GM21576 (cell line): ENCODE results near the gene C4orf36.

Source experiments
- ATAC-seq: cut with Tn5 transposase; IDR thresholded peaks from one replicate; pipeline ENCODE4 v1.9.1; 2021; ENCODE audit warnings: mild to moderate bottlenecking, moderate library complexity; ENCODE audit not compliant: unreplicated experiment

Gene C4orf36

DNA sequence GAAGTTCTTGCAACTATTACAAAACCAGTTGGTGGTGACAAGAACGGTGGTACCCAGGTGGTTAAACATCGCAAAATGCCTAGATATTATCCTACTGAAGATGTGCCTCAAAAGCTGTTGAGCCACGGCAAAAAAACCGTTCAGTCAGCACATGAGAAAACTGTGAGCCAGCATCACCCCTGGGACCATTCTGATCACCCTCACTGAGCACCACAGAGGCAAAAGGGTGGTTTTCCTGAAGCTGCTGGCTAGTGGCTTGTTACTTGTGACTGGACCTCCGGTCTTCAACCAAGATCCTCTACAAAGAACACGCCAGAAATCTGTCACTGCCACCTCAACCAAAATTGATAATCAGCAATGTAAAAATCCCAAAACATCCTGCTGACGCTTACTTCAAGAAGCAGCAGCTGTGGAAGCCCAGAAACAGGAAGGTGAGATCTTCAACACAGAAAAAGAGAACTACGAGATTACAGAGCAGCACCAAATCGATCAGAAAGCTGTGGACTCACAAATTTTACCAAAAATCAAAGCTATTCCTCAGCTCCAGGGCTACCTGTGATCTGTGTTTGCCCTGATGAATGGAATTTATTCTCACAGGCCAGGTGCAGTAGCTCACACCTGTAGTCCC lies 21.7 kb downstream of the C4orf36 start:
- ATAC-seq = no peak

DNA sequence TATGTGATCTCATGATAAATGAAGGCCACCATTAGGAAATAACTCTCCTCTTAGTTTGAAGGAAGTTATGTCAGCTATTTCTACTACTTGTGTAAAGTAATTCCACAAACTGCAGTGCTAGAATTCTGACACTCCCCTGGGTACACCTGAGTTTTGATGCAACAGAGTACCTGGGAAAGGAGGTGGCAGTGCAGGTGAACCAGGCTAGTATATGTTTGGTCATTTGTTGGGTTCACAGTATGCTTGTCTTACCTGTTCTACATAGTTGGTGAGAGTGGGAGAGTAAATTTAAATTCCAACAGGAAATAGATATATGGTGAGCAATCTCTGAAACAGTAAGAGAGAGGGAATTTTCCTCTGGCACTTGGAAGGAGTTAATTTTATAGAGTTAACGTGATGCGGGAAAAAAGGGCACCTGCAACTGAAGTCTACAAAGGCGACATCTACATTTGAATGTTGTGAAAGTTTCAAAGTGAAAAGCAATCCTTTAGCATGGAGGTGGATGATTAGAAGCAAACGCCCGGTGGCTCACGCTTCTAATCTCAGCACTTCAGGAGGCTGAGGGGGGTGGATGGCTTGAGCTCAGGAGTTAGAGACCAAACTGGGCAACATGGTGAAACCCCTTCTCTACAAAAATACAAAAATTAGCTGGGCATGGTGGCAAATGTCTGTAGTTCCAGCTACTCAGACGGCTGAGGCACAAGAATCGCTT lies 34.7 kb downstream of the C4orf36 start:
- ATAC-seq = no peak

DNA sequence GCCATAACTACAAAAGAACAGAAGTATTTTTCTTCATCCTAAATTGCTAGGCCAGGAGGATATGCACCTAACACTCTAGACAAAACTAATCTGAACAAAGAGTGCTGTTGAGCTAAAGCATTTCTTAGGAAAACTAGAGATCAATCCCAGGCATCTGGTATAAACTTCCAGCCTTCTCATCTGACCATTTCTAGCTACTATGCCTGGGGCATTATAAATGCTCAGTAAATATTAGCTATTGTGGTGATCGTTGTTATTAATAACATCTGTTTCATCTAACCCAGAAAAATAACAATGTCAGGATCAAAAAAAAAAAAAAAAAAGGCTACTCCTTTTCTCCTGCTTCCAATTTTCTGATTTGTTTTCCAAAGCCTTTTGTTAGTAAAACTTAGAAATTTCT lies 35.3 kb downstream of the C4orf36 start:
- no peak for ATAC-seq

DNA sequence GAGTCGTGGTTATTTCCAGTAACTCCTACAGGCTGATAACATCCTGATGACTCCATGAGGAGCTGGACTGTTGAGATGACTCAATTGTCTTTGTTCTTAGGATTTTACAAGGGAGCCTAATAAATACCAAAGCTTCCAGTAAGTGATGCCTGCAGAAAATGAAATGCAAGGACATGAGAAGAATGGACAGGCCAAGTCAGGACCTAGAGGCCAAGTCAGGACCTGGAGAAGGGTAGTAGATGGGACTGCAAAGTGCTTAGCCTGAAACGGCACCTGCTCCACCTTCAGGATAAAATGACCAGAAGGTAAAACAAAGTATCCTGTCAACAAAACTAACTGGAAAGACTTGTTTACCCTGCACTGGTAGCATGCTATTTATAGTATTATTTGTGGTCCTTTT lies 36.6 kb downstream of the C4orf36 start:
- no peak for ATAC-seq

DNA sequence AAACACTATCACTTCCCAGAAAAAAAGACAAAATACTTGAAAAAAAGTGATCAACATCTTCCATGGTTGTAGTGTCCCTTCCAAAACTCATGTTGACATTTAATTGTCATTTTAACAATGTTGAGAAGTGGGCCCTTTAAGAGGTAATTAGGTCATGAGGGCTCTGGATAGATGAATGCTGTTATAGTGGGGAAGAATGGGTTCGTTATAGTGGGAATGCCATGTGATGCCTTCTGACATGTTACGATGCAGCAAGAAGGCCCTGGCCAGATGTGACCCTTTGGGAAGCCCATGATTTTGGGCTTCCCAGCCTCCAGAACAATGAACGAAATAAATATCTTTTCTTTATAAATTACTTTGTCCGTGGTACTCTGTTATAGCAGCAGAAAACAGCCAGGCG lies 39.0 kb downstream of the C4orf36 start:
- ATAC-seq = no peak

DNA sequence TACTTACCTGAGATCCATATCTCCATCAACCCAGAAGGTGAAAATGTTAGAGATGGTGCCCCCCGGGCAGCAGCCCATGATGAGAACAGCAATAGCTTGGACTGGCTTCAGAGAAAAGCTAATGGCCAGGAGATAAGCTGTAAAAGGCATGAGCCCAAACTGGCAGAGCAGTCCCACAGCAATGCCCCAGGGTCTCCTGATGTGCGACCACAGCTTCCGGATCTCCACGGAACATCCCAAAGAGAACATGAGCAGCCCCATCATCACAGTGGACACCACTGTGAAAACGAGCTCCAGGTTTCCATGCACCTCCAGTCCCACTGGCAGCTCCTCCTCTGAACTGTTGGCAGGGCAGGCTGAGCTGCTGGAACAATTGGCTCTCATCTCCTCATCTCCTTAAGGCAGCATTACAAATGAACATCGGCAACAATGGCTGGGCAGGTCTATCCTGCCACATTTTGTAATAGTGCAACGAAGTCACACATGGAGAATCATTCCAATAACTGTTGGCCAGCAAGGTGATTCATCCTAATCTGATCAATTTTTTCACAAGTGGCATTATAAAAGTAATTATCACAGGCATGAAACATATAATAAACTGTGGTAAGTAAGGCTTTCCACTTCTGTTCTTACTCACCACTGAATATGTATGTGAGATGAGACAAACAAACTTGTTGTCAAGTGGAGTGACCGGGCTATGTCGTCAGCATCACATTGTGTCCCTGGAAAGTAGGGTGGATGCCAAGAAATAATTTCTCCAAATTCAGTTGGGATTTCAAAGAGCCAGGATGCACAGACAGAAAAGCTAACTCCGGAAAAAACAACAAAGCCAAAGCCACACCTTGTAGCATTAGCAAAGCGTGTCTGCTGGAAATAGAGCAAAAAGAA lies 43.2 kb downstream of the C4orf36 start, which contains the start of gene SLC10A6:
TSS of gene SLC10A6 (minus strand) at position 653 of the 888 bp plus-strand sequence. CDS start at position 384, 269 bp downstream.
- ATAC-seq = no peak

DNA sequence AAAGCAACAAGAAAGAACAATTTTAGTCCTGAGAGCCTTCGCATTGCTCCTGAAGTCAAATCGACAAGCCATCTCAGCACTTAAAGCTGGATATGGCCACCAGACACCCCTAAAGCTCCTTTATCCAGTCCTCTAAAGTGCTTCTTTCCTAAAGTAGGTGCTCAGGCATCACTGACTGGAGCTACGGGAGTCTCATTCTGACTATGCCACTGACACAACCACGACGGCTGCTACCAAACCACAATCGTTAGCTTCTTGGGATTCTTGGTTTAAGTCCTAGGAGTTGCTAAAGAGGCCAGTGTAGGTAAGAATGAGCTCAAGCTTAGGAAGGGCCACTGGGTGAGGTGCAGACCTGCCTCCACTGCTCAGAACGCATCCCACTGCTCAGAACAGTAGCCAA lies 44.1 kb downstream of the C4orf36 start:
- no peak for ATAC-seq

DNA sequence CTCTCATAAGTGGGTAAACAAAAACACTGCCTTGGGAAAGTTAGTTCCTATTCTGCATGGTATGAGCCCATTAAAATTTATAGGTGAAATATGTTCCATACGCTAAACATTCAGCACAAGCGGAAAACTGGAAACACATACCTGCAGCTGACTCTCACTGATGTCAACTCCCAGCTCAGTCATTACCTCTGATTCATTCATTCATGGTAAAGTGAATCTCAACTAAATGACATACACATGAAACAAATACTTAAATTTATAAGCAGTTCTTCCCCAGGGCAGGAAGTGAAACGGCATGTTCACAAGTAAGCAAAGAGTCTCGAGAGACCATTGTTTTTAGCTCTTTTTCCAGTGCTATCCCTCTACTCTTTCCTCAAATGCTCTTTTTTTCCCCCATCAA lies 44.7 kb downstream of the C4orf36 start:
- no peak for ATAC-seq

DNA sequence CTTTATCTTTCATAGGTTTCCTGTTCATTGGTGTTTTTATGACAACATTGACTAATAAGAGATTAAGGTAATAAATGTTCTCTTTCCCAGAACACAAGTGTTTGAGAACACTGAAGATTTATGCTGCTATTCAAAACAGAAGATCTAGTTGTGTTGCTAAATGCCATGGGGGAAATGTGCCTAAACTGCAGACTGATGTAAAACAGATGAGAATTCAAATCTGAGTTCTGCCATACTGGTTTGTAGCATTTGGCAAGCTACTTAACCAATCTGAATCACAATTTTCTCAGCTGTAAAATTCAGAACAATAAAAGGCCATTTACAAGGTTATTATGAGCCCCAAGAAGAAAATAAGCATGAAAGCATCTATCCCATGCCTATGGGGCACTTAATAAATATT lies 45.3 kb downstream of the C4orf36 start:
- ATAC-seq = no peak

DNA sequence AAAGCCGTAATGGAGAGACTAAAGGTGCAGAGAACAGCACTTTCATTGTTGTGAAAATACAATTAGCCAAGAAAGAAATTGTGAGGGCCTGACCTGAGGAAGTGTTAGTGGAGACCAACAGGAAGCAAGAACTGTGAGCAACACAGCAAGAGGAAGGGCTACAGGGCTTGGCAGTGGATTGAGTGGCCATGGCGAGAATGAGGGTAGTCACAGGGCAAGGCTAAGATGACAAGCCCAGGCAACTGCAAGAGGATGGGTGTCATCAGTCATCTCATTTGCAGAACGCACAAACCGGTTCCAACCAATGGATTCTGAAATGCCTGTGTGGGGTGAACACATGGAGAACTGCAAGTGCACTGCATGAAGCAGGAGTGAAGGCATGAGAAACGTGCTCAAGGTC lies 46.6 kb downstream of the C4orf36 start:
- no peak for ATAC-seq

DNA sequence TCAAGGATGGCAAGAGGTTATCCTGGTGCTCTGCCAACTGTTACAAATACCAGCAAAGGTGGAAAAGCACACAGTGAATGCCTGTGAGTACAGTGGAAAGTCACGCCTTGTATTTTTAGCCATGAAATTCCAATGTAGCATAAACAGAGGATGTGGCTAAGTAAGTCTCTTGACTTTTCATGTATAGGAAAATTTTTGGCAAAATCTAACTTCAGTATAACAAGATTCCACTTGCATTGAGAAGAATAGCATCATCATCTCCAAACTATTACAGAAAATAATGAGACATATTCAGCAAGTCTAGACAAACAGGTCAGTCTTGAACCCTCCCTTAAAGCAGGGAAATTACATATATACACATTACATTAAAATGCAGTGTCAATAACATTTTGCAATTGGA lies 50.9 kb downstream of the C4orf36 start:
- no peak for ATAC-seq

DNA sequence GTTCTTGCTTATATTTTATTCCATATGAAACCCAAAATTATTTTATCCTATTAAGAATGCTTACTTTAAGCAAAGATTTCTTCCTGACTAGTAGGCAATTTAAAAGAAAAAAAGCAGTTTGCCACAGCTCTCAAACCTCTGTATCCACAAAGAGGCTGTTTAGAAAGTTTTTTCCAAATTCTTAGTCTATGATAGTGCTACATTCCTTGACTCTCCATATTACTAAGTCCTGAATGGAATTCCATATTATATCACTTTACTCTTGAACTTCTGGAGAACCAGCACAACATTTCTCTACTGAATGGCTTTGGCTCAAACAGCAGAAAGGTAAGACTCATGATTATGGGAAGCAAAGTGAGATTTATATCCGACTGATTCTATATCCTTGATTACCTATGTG lies 51.4 kb downstream of the C4orf36 start:
- no peak for ATAC-seq

DNA sequence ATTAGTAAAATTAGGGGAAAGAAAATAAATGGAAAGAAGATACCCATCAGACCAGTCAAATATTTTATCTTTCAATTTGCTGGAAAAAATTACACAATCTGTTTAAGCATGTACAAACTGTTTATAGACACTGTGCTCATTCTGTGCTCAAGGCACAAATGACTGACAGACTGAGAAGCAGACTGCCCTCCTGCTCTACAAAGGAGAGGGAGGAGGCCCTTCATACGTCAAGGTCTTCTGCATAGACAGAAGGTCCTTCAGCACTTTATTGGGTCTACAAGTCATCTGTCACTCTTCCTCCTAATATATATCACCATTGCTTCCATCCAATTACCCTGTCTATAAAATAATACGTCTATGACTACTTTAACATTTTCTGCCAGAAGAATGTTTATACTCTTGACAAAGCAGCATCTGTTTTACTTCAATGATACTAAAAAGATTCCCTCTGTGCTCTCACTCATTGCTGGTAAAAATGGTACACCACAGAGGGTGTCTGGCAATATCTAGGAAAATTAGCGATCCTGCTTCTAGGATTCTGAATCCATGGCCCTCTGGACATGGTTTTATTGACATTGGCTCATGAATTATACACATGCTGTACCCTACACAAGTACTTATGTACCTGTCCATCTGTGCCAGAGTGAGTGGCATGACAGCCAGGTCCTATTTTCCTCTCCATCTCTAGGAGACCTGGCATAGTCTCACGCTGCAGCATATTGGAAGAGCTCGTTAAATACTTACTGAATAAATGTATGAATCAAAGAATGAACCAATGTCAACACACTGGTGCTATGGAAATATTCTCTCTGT lies 54.3 kb downstream of the C4orf36 start:
- no peak for ATAC-seq

DNA sequence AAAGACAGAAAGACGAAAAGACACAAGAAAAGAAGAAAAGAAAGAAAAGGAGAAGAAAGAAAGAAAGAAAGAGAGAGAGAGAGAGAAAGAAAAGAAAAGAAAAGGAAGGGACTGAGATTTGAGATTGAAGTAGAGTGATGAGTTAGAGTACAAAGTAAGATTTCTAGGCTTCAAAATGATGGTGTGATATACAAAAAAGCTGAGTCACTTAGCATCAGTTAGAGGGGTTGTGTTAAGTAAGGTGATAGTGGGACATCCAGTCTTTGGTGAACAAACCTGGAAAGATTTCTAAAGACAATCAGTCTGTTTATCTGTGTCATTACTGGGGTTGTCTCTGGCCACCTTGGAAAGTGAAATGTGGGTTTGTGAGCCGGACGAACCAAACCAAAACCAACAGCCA lies 56.5 kb downstream of the C4orf36 start:
- ATAC-seq = no peak

DNA sequence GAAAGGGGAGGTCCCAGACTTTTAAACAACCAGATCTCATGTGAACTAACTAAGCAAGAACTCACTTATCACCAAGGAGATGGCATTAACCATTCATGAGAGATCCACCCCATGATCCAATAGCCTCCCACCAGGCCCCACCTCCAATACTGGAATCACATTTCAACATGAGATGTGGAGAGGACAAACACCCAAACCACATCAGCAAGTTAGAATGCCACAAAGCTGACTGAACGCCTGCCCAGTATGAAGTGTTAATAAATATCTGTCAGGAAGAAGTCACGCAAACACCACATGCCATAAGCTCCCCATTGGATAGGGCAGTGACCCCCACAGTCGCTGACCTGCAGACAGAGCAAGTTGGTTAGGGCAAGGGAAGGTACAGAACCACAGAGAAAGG lies 57.3 kb downstream of the C4orf36 start:
- ATAC-seq = no peak

DNA sequence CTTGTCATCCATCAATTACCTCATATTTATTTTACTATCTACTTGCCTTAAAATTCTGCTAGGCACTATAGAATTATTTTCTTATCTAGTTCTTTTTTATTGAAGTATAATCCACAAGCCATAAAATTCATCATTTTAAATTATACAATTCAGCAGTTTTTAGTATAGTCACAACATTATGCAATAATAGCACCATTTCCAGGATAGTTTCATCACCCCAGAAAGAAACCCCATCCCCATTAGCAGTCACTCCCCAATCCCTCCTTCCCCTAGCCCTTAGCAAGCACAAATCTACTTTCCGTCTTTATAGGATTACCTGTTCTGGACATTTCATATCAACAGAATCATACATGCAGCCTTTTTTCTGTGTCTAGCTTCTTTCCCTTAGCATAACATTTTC lies 58.6 kb downstream of the C4orf36 start:
- no peak for ATAC-seq

DNA sequence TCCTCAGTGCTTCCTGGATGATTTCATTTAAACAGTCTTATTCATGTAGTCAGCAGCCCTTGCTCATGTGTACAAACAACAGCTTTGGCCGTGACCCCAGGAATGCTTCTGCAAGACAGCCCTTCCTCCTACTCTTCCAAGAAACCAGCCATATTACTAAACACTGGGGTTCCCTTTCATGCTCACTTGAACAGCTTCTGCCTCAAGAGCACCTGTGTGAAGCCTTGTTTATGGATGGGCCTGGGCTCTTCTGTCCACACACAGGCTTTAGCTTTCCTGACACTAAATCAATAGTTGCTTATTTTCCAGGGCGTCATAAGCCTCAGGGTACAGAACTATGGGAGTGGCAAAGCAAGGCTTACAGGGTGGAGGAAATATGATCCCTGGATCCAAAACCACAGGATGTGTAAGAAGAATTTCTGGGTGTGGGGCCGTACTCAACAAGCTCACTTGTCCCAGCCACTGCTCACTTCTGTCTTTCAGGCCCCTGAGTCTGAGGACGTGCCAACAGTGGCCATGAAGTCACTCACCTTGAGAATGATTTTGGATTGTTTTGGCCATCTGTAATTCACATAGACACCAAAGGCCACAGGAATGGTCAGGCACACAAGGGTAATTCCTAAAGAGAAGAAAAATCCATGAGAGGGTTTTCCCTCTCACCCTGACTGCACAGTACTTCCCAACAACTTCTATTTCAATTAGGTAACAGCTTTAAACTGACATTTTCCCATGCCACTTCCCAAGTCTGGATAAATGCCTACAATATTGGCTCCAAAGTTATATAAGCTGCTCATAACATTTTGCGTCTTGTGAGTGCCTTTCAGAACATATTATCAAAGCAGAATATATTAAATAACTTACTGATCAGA lies 60.7 kb downstream of the C4orf36 start:
- ATAC-seq = no peak
